GM12864 (cell line): ENCODE measurements around the gene FAM98B.

Experiments used
- DNase-seq: peaks from one replicate; pipeline ENCODE4 v3.0.0-alpha.2; 2011; ENCODE audit warnings: low read depth
- H3K4me3 ChIP-seq: 2 replicates; pipeline ENCODE4 v1.5.1; 2011; ENCODE audit warnings: mild to moderate bottlenecking, low read depth, low read length, control low read depth
- TF ChIP-seq, protein P1 (sequence below): IDR thresholded peaks from 2 replicates; pipeline ENCODE4 v1.5.1; 2011; ENCODE audit warnings: low read depth, mild to moderate bottlenecking, moderate library complexity, low read length, control low read depth, inconsistent platforms; ENCODE audit errors: missing control alignments

FAM98B gene

DNA sequence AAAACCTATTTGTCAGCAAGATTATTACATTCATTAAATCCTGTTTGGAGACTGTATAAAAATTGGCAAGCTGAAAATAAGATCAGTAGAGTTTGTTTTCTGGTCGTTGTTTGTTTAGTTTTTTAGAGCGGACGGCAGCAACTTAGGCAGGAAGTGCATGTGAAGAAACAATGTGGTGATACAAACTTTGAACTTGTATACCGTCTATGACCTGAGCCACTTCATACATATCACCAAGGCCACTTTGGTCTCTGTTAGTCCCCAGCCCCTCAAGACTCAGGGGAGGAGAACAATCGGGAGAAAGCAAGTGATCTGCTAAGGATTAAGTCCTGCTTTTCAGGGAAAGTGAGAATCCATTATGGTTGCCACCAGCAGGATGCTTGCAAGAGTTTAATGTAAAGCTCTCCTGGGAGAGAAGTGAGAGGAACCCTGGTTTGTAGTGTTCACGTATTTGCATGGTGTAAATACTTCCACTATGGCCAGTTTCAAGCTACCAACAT, 79.5 kb downstream of the FAM98B start:
- no peak overlapping the region for H3K4me3 ChIP-seq
- DNase-seq, result no peak
- TF ChIP-seq, protein P1, sequence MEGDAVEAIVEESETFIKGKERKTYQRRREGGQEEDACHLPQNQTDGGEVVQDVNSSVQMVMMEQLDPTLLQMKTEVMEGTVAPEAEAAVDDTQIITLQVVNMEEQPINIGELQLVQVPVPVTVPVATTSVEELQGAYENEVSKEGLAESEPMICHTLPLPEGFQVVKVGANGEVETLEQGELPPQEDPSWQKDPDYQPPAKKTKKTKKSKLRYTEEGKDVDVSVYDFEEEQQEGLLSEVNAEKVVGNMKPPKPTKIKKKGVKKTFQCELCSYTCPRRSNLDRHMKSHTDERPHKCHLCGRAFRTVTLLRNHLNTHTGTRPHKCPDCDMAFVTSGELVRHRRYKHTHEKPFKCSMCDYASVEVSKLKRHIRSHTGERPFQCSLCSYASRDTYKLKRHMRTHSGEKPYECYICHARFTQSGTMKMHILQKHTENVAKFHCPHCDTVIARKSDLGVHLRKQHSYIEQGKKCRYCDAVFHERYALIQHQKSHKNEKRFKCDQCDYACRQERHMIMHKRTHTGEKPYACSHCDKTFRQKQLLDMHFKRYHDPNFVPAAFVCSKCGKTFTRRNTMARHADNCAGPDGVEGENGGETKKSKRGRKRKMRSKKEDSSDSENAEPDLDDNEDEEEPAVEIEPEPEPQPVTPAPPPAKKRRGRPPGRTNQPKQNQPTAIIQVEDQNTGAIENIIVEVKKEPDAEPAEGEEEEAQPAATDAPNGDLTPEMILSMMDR, result no peak

- DNase-seq, result no peak
- TF ChIP-seq, protein P1, result no peak
- no peak overlapping the region for H3K4me3 ChIP-seq
Measured at GRCh38 chr15:38533926-38534325, 80.0 kb downstream of the FAM98B start.

GRCh38 chr15:38534691-38535090, 80.8 kb downstream of the FAM98B start:
- TF ChIP-seq, protein P1, result no peak
- no peak for DNase-seq
- no peak overlapping the region for H3K4me3 ChIP-seq

GRCh38 chr15:38535491-38536200, 81.7 kb downstream of the FAM98B start:
- TF ChIP-seq, protein P1, result no peak
- no peak for DNase-seq
- H3K4me3 ChIP-seq, result no peak overlapping the region

DNA sequence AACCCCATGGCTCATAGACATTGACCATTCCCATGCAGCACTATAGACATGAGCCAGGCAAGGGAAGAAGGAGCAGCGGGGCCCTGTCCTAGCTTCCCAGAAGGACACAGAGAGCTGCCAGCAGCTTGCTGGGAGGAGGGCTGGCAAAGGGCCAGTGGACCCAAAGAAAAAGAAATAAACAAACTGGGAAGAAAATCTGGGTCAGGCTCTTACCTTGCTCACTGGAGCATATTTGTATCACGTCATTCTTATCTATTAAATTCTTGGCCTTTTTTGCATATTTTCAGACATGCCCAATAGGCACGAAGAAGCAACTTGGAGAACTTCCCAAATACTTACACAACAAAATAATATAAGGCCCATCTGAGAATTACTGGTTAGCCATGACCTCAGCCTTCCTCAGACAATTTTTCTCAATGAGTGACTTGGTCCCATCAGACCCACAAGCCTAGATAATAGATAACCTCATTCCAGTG, 82.3 kb downstream of the FAM98B start:
- H3K4me3 ChIP-seq, result no peak overlapping the region
- TF ChIP-seq, protein P1, result no peak
- DNase-seq, result no peak
